ENCODE data around the gene C6orf52. TPM values are rescaled to one million over a fixed set of nuclear protein-coding genes. Genes with fewer than 3 reads are reported as not detected.

Gene C6orf52
- total and polyA plus RNA-seq, 2 of the 13 experiments (the other 11 are each of a cell fraction or from before 2014, with no cell fraction given) = 0.50 to 0.53 TPM

- TF ChIP-seq AHDC1 (CRISPR knock-in tag; IDR thresholded peaks at IDR 0.05; ENCODE audit: borderline replicate concordance) = 0 out of 2 replicates have a peak, but pooled peaks have one; percentile 18
- TF ChIP-seq ZNF547 (CRISPR knock-in tag; IDR thresholded peaks at IDR 0.05) = 0 out of 2 replicates have a peak, but pooled peaks have one; percentile 18
- no peak for TF ChIP-seq ZNF572 (CRISPR knock-in tag; IDR thresholded peaks at IDR 0.05)
- no peak; the same call in 1 of the 2 replicates for TF ChIP-seq ZBTB42 (CRISPR knock-in tag; IDR thresholded peaks at IDR 0.05)
- TF ChIP-seq ZNF513 (CRISPR knock-in tag; conservative IDR thresholded peaks at IDR 0.05) = 0 out of 2 replicates have a peak, but pooled peaks have one; percentile 35
- peak; percentile 61 for TF ChIP-seq ELF1 (CRISPR knock-in tag; IDR thresholded peaks at IDR 0.05)
- TF ChIP-seq CERS6 (CRISPR knock-in tag; IDR thresholded peaks at IDR 0.05) = peak; percentile 87
- no peak for TF ChIP-seq ETS1 (CRISPR knock-in tag; IDR thresholded peaks at IDR 0.05)
- TF ChIP-seq NFKB2 (CRISPR knock-in tag; IDR thresholded peaks at IDR 0.05; ENCODE audit: borderline replicate concordance) = peak; percentile 40; the same call in 1 of the 2 replicates
- TF ChIP-seq SIN3A (IDR thresholded peaks at IDR 0.05; ENCODE audit: borderline replicate concordance, low read depth, low read length) = peak; percentile 47; the same call in 1 of the 2 replicates
- no peak for TF ChIP-seq PAF1 (CRISPR knock-in tag; IDR thresholded peaks at IDR 0.05)
- no peak for TF ChIP-seq NCOR1 (IDR thresholded peaks at IDR 0.05; ENCODE audit: borderline replicate concordance, low read length)
- 0 out of 2 replicates have a peak, but pooled peaks have one; percentile 25 for TF ChIP-seq THAP11 (CRISPR knock-in tag; IDR thresholded peaks at IDR 0.05)
- peak; percentile 50 for TF ChIP-seq ZNF18 (CRISPR knock-in tag; IDR thresholded peaks at IDR 0.05; ENCODE audit: insufficient replicate concordance)
- peak; percentile 88 for TF ChIP-seq RBFOX2 (IDR thresholded peaks at IDR 0.05; ENCODE audit: low read depth, low read length)
- TF ChIP-seq ZNF772 (CRISPR knock-in tag; IDR thresholded peaks at IDR 0.05) = peak; percentile 13; the same call in 1 of the 2 replicates
- peak; percentile 50 for TF ChIP-seq RBM39 (IDR thresholded peaks at IDR 0.05; ENCODE audit: low read depth, low read length, poor library complexity, severe bottlenecking)
Measured at GRCh38 chr6:10720265-10720959, 26.0 kb upstream of the C6orf52 start (continued).
